GM11168 (cell line): ENCODE data around the gene SMC6.

Source experiments
- in situ Hi-C: fragments of 300-500 bp; cut with MboI; formaldehyde crosslinking; loops from one replicate; pipeline ENCODE4 v1.12.0; 2022; ENCODE audit warnings: low sequenced_read_pairs; ENCODE audit not compliant: unreplicated experiment

The SMC6 gene

DNA sequence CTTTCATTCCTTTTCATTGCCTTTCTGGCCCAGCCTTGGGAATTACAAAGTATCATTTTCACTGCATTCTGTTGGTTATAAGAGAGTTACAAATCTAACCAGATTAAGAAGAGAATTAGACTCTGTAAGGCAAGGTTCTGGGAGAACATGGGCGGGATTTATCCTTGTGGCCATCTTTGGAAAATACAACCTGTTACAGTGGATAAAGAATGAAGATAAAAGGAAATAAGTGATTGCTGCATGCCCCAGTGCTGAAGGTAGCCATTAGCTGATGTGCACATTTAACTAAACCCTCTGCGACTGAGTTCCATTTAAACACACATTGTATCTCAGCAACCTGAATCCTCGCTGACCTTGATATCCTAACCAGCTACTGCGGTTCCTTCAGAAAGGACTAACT is 93.4 kb downstream of the SMC6 start:
- in situ Hi-C loops, result no loop called here

DNA sequence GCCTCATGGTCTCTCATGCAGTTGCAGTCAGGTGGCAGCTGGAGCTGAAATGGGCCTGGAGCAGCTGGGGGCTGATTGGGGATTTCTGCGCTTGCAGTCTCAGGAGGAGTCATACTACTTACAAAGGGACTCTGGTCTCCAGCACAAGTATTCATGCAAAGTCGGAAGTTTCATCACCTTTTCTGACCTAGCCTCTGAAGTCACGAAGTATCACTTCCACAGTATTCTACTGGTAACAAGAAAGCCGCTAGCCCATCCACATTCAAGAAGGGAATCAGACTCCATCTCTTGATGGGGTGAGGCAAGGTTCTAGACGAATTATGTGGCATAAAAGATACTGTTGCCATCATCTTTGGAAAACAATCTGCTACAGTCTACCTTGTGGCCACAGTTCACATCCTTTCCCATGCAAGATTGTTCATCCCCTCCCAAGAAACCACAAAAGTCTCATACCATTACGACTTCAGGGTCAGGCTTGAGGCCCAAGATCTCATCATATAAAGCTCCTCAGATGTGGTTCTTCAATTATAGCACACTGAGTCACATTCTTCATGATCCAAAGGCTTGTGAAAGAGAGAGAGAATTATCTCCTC is 95.3 kb downstream of the SMC6 start:
- in situ Hi-C loops, result no loop called here

DNA sequence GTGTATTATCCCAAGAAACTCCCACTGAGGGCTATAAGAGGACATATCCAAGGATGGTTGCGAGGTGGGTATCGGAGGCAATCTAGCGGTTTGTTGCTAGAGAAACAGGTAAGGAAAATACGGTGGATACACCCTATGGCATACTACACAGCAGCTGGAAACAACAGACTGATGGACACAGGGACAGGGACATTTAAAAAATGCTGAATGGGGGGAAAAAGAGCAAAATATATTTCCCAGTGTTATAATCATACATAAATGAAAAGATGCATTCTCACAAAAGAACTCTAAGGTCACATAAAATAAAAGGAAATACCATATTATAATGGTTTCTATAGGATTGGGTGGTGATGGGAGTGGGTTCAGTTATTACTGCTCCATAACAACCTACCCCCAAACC is 95.9 kb downstream of the SMC6 start:
- in situ Hi-C loops, result no loop called here

DNA sequence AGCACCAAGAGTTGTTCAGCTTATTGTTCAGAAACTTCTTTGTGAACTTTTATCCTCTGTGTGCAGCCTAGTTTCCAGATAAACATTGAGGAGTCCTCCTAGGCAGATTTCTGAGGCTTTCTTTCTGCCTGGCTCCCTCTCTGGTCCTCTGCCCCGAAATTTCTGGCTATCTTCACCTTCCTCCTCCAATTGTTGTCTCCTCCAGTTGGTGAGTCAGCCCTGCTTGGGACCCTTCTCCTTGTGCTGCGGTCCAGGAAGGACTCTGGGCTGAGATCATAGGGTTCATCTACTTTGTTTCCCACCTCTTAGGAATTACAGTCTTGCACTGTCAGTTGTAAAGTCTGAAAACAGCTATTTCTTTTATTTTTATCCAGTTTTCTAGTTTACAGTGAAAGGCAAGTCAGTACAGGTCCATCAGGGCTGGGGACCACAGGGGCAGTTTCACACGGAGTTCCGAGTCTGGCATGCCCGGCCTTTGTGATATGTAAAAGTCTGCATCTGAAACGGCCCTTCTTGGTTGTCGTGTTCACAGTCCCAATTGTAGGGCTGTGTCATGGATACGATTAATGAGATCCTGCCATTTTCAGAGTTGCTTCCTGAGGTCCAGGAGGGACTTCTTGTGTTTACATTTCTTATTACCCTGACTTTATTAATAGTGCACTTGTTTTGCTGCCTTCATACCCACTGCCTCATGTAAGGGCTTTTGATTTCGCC is 100.8 kb downstream of the SMC6 start:
- in situ Hi-C loops, result no loop called here

DNA sequence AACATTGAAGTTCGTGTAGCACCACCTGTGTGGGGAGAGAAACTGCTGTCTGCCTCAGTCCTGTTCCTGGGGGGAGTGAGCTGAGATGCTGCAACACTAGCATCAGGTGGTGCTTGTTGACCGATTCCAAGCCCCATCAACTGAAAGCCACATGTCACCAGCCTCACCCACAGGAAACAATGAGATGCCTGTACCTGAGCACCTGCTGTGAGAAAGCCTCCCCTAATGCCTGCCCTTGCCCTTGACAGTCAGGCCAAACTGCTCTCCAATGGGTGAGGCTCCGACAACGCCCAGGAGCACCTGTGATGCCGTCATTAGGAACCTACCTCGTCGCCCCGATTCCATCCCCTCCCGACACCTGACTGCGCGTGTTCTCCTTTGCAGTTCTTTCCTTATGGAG is 104.6 kb downstream of the SMC6 start:
- in situ Hi-C loops, result no loop called here

DNA sequence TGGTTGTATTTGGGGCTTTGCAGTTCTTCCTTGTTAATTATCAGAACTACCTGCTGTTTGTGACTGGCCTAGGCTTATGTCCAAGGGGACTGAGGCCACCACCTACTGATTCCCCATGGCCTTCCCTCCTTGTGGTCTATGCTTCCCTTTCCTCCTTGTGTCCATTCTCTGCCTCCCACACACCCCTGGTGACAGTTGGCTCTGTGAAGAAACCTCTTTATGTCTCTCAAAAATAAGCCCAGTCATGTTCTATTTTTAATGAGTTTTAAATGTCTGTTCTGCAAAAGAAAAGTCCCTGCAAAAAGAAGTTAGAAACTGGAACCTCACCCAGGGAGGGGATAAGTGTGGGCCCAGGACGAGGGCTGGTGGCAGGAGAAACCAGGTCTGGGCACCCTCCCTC is 105.0 kb downstream of the SMC6 start:
- in situ Hi-C loops, result no loop called here

DNA sequence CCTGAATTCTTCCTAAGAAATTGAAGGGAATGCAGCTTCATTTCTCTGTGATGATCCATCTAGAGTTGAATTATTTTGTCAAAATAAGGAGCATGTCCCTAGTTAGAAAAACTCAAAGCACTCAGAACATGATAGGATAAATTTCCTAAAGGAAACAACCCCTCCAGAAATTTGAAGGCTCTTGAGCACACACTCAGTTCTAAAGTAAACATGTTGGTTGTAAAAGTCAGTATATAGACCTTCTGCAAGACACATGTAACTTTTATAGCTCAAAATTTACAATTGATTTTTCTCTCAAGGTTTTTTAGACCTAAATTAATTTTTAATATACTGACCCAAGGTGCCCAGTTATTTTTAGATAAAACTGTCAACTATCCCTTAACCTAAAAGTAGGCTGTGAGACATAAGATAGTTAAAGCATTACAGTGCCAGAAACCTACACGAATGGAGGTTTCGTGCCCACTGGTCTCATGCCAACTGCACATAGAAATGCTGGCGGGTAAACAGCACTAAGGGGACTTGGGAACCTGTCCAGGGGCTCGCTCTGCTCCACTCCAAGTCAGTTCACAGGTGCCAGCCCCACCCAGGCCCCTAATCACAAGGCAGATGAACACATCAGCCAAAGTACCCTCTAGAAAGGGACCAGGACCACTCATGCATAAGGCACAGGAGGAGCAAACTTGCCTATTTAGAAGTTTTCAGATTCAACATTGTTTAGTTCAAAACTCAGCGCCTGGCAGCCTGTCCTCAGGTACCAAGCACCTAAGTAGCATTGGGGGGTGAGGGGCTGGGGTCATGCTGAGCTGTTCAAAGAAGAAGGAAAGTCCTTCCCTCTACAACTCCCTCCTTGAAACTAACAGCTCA is 106.5 kb downstream of the SMC6 start:
- in situ Hi-C loops, result no loop called here

DNA sequence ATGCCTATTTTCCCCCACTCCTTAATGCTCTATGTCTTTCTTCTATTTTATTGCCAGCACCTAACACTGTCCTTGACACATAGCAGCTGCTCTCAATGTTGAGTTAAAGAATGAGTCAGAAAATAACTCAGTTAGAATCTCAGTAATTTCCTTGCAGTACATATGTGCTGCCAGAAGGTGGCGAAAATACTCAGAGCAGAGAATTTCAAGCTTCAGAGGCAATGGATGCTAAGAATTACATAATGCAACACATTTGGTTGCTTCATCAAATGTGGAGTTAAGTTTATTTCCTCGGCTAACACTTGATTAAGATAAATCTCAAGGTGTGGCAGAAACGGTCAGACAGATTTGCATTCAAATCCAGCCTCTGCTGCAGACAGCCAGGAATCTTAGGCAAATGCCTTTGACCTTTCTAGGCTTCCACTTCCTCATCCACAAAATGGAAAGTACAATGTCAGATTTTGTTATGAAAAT is 107.5 kb downstream of the SMC6 start:
- in situ Hi-C loops, result no loop called here

DNA sequence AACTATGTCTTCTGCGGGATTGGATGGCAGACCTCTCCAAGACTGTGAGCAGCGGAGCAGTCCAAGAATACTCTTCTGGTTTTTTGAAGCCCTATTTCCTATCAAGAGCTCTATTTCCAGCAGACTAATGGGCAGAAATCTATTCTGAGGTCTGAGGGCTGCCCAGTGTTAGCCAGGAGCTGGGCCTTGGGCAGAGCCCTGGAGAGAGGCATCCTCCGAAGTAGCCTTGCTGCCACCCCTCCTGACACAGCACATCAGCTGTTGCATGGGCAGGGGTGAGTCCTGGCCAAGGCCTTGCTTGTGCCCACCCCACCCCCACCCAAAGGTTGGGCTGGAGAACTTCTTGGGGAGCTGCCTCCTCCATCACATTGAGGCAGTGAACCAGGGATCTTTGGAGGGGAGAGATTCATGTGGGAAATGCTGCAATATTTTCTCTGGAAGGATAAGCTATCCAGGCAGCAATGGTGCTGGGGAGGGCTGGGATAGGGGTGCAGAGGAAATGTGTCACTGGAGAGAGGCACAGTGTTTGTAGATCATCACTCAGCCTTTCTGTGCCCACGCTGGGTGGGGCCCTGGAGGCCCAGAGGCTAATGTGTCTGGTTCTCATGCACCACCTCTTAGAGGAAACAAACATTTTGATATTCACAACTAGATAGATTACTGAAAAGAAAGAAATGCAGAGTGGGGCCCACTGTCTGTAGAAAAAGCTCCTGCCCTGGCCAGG is 108.5 kb downstream of the SMC6 start:
- in situ Hi-C loops, result no loop called here

DNA sequence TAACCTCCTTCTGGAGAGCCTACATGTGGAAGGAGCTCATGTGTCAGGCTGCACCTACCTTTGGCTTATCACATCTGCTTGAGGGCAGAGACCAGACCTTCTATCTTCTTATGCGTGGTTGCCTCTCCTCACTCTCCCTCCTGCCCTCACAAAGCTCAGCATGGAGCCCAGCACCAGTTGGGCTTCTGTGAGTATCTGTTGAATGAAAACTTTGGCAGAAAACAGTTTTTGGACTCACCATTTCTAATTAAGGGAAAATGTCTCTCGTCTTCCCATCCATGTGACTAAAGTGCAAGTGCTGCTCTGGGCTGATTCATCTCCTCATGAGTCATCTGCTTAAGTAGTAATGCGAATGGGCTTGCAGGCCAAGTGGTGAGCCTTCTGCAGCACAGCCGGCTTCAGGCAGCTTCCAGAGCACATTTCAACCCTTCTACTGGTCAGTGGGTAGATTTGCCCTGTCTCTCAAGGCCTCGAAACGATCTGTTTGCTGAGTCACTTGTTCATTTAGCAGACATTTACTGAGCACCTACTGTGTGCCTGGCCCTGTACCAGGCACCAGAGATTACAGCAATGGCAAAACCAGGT is 110.5 kb downstream of the SMC6 start:
- in situ Hi-C loops, result no loop called here

DNA sequence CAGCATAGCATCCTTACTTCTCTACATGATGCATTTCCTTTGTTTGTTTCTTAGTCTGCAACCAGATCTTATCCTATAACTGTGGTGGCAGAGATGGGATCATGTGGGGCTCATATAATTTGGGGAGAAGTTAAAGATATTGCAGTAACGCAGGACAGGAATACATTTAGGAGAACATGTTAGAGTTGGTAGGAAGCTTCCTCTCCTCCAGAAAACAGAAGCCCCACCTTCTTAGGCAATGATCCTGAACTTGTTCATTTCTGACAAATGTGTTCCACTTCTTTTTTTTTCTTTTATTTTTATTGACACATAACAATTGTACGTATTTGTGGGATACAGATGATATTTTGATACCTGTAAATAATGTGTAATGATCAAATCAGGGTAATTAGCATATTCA is 113.2 kb downstream of the SMC6 start:
- in situ Hi-C loops, result no loop called here

DNA sequence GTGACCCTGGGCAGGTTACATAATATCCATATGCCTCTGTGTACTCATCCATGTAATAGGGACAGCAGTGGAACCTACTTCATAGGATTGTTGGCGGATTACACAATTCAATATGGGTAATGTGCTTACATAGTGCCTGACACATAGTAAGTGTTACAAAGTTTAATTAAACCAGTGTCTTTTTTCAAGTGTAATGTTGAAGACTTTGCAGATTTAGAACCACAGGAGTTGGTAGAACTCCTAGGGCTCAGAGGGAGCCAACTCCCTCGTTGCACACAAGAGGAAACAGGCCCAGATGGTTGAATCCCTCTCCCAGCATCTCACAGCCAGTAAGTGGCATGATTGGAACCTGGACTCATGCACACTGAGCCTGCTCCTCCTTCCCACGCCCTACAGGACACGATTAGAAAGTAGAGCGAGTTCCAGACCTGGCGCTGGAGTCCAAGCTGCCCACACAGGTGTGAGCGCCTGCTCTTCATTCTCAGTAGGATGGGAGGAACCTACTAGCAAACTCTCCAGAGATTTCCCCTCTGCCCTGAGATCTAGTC is 115.3 kb downstream of the SMC6 start:
- in situ Hi-C loops, result no loop called here

DNA sequence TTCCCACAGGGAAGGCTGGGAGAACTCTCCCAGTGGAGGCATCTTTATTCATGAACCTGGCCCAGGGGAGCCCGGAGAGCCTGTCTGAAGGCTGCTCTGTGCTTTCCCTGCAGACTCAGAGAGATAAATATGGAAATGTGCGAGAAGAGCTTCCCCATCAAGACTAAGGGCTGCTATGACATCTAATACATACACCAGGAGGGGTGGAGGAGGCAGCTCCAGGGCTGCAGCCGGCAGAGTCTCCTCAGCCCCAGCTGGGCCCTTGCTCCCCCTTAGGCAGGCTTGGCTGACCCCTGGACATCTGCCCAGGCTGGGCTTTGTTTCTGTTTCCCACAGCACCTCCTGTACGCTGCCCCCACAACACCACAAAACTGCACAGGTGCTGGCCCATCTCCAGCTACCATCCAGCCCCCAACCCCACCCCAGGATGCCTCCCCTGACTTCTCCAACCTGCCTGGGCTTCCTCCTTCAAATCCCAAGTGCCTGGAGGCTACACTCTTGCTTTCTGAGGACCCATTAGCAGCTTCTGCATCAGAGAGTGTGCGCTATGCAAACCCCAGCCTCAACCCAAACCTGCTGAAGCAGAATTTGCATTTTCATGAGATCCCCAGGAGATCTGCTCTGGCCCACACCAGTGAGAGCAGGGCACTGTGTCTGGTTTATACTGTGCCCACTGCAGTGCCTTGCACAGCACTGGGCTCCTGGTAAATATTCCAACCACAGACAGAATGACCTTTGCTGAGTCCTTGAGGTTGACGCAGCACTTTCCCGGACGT is 116.3 kb downstream of the SMC6 start:
- in situ Hi-C loops, result no loop called here

DNA sequence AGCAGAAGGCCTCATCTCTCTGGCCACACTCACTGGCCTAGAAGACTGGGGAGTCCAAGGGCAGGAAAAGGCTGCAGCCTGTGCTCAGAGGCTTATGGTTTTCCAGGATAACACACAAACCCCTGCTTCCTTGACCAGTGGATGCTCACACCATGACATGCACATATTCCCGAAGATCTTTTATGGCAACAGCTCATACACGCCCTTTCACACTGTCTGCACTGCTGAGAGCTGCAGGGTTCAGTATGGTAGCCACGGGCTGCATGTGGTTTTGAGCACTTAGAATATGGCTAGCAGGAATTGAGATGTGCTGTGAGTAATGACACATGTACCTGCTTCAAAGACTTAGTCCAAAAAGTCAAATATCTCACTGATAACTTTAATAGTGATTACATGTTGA is 117.4 kb downstream of the SMC6 start:
- in situ Hi-C loops, result no loop called here

DNA sequence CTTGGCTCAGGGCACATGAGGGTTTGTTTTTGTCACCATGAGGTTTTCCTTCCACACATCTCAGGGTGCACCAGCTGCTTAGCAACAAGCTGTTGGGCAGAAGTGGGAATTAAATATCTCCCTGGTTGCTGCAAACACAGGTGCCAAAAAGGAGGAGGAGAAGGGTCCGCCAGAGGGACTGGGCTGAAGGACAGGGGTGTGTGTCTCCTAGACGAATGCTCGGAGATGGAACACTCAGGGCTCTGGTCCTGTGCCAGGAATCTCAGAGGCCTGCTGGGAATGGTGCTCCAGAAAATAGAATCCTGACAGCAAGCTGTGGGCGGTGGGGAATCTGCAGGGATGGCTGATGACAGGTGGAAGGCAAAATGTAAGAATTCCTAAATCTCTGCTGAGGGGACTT is 118.6 kb downstream of the SMC6 start:
- in situ Hi-C loops, result no loop called here

DNA sequence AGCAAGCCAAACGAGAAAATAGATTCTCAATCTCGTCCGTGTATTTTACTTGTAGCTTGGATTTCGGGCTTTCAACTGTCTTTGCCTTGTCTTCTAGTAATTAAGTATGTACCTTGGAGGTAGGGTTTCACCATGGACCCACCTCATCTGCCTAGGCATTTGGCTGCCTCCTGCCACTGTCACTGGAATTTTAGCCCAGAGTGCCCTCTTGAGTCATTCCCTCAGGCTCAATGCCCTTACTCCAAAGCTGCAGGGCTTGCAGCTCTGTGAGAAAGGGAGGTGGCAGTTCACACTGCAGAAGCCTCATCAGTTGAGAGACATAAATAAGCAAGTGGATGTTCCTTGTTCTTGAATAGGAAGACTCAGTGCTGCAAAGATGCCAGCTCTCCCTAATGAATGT is 123.5 kb downstream of the SMC6 start:
- in situ Hi-C loops, result no loop called here

DNA sequence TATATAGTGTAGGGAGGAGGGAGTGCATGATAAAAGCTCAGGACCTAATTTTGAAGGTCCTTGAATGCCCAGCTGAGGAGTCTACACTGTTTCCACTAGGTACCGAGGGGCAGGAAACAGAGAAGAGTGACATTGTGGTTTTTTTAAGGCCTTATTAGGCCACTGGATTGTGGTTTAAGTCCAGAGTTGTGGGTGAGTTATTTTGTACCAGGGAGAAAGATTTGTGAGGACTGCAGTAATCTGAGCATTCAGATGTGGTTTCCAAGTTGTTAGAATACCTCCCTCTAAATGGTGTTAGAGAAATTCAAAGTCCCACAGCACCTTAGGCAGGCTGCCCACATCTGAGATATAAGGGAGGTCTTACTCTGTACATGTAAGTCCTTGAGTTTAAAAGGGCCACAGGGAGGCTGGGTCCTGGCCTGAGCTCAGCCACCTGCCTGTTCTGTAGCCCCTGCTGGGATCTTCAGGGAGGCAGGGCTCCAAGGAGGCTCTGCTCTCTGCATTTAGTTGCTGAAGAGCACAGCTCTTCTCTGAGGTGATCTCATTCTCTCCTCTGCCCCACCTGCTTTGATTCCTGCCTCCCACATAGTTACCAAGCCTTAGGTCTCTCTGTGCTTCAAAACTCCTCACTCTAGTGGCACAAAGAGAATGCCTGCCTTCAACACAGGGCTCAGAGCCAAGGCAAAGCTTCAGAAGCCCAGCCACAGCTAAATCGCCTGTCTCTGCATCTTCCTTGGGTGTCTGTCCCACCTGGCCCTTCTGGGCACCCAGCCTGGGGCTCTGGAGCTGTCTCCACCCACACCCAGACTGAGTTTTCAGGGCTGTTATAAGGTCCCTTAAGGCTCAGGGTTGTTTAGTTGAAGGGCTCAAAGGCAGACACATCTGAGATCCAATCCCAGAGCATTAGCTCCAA is 125.0 kb downstream of the SMC6 start:
- in situ Hi-C loops, result no loop called here

DNA sequence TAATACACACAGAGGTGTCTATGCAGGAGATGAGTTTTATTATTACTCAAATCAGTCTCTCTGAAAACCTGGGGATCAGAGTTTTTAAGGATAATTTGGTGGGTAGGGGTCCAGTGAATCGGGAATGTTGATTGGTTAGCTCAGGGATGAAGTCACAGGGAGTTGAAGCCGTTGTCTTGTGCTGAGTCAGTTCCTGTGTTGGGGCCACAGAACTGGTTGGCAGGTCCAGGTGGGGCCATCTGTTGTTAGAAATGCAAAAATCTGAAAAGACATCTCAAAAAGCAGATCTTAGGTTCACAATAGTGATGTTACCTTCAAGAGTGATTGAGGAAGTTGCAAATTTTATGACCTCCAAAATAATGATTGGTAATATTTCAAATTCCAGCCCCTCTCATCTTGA is 126.2 kb downstream of the SMC6 start:
- in situ Hi-C loops, result no loop called here
